ENCODE measurements around the gene MOSMO.

The MOSMO gene

DNA sequence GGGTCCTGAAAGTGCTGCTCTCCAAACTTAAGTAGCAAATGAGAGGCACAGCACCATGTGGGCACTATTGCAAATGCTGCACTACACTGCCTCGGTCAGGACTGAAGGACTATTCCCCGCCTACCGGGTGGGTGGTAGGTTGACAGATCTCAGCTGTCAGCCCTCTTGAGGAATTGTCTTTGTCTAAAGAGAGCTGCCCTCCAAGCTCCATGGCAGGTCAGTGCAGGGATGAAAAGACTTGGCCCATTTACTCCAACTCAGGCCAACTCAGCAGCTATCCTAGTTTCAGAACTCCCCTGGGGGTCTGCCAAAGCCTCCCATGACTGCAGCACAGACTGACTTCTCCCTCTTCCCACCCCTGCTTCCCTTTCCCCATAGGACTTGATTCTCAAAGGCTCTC, 3.6 kb upstream of the MOSMO start:
- no peak for TF ChIP-seq EZH2phosphoT487 (IDR thresholded peaks at IDR 0.05; ENCODE audit: borderline replicate concordance, low read length)
- TF ChIP-seq, protein P1, sequence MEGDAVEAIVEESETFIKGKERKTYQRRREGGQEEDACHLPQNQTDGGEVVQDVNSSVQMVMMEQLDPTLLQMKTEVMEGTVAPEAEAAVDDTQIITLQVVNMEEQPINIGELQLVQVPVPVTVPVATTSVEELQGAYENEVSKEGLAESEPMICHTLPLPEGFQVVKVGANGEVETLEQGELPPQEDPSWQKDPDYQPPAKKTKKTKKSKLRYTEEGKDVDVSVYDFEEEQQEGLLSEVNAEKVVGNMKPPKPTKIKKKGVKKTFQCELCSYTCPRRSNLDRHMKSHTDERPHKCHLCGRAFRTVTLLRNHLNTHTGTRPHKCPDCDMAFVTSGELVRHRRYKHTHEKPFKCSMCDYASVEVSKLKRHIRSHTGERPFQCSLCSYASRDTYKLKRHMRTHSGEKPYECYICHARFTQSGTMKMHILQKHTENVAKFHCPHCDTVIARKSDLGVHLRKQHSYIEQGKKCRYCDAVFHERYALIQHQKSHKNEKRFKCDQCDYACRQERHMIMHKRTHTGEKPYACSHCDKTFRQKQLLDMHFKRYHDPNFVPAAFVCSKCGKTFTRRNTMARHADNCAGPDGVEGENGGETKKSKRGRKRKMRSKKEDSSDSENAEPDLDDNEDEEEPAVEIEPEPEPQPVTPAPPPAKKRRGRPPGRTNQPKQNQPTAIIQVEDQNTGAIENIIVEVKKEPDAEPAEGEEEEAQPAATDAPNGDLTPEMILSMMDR (IDR thresholded peaks at IDR 0.05; ENCODE audit: low read depth, low read length, poor library complexity, severe bottlenecking) = no peak
- Histone ChIP-seq H3K4me1 (ENCODE audit: control insufficient read depth, low read length) (peaks cover 21% of the 10 kb centered on the region), H4K20me1 (ENCODE audit: control insufficient read depth, insufficient read depth, low read depth, low read length) (no peaks in the 10 kb centered on the region), H3K27me3 (ENCODE audit: control insufficient read depth, low read length) (no peaks in the 10 kb centered on the region), H3F3A (ENCODE audit: control insufficient read depth, insufficient read depth) (no peaks in the 10 kb centered on the region), H3K79me2 (ENCODE audit: control insufficient read depth, low read length) (peaks cover 16% of the 10 kb centered on the region), H3K36me3 (ENCODE audit: control insufficient read depth, low read length) (no peaks in the 10 kb centered on the region), H3K4me3 (ENCODE audit: low read length) (no peak overlapping the region), H3K27ac (ENCODE audit: low read depth, low read length) (no peak overlapping the region), H3K9me3 (ENCODE audit: control insufficient read depth, insufficient read depth, low read length) (no peaks in the 10 kb centered on the region), H3K9me2 (replicated peaks; ENCODE audit: control insufficient read depth, low read length) (no peaks in the 10 kb centered on the region), H3K4me2 (ENCODE audit: low read length) (no peak overlapping the region)

DNA sequence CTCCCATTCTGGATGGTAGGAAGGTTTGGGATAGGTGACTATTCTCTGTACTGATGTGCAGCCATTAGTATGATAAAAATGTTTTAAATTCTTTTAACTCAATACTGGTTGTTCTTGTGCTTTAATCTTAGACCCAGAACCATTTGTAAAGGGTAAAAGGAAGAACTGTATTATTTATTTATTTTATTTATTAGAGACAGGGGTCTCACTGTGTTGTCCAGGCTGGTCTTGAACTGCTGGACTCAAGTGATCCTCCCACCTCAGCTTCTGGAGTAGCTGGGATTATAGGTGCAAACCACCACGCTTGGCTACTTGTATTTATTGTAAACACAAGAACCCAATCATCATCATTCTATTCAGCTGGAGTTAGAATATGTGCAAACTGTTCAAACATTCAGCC, 2.2 kb upstream of the MOSMO start:
- Histone ChIP-seq H3K27me3 (ENCODE audit: control insufficient read depth, low read length) (no peaks in the 10 kb centered on the region), H3K79me2 (ENCODE audit: control insufficient read depth, low read length) (peaks cover 23% of the 10 kb centered on the region), H3K36me3 (ENCODE audit: control insufficient read depth, low read length) (no peaks in the 10 kb centered on the region), H3K4me3 (ENCODE audit: low read length) (no peak overlapping the region), H3K9me2 (replicated peaks; ENCODE audit: control insufficient read depth, low read length) (no peaks in the 10 kb centered on the region), H4K20me1 (ENCODE audit: control insufficient read depth, insufficient read depth, low read depth, low read length) (no peaks in the 10 kb centered on the region), H3F3A (ENCODE audit: control insufficient read depth, insufficient read depth) (0 out of 2 replicates have a peak, but pooled peaks cover 3% of the 10 kb centered on the region), H3K4me2 (ENCODE audit: low read length) (no peak overlapping the region), H3K9me3 (ENCODE audit: control insufficient read depth, insufficient read depth, low read length) (no peaks in the 10 kb centered on the region), H3K4me1 (ENCODE audit: control insufficient read depth, low read length) (peaks cover 22% of the 10 kb centered on the region), H3K27ac (ENCODE audit: low read depth, low read length) (no peak overlapping the region)
- TF ChIP-seq, protein P1 (IDR thresholded peaks at IDR 0.05; ENCODE audit: low read depth, low read length, poor library complexity, severe bottlenecking) = no peak
- no peak for TF ChIP-seq EZH2phosphoT487 (IDR thresholded peaks at IDR 0.05; ENCODE audit: borderline replicate concordance, low read length)

GRCh38 chr16:22006636-22007035, 1.3 kb upstream of the MOSMO start:
- Histone ChIP-seq H3K4me3 (ENCODE audit: low read length) (peak overlapping the region; percentile 95), H3K9me3 (ENCODE audit: control insufficient read depth, insufficient read depth, low read length) (no peaks in the 10 kb centered on the region), H3K4me2 (ENCODE audit: low read length) (peak overlapping the region; percentile 80), H3F3A (ENCODE audit: control insufficient read depth, insufficient read depth) (0 out of 2 replicates have a peak, but pooled peaks cover 3% of the 10 kb centered on the region), H3K27ac (ENCODE audit: low read depth, low read length) (no peak overlapping the region), H4K20me1 (ENCODE audit: control insufficient read depth, insufficient read depth, low read depth, low read length) (no peaks in the 10 kb centered on the region), H3K4me1 (ENCODE audit: control insufficient read depth, low read length) (peaks cover 19% of the 10 kb centered on the region), H3K36me3 (ENCODE audit: control insufficient read depth, low read length) (no peaks in the 10 kb centered on the region), H3K9me2 (replicated peaks; ENCODE audit: control insufficient read depth, low read length) (no peaks in the 10 kb centered on the region), H3K79me2 (ENCODE audit: control insufficient read depth, low read length) (peaks cover 31% of the 10 kb centered on the region), H3K27me3 (ENCODE audit: control insufficient read depth, low read length) (no peaks in the 10 kb centered on the region)
- TF ChIP-seq, protein P1 (IDR thresholded peaks at IDR 0.05; ENCODE audit: low read depth, low read length, poor library complexity, severe bottlenecking) = no peak
- TF ChIP-seq EZH2phosphoT487 (IDR thresholded peaks at IDR 0.05; ENCODE audit: borderline replicate concordance, low read length) = no peak
